Measurements from ENCODE around the gene APEH.

The APEH gene

DNA sequence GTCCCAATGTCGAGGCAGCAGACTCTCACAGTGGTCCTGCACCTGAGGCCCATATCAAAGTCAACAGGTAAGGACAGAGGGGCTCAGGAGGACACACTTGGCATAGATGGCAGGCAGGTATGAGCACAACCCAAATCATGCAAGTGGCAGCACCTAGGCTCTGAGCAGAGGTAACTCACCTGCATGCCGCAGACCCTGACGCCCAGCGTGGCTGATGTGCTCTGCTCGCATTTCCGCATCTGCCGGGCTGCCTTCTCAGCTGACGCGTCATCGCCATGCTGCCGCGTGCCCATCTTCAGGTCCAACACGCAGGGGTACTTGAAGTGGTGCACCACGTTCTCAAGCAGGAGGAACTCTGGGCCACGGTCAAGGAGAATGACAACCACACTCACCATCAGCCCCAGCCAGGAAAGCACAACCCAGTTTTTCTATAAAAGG lies 53.8 kb downstream of the APEH start:
- DNase-seq (ENCODE audit: low spot score), result no peak

DNA sequence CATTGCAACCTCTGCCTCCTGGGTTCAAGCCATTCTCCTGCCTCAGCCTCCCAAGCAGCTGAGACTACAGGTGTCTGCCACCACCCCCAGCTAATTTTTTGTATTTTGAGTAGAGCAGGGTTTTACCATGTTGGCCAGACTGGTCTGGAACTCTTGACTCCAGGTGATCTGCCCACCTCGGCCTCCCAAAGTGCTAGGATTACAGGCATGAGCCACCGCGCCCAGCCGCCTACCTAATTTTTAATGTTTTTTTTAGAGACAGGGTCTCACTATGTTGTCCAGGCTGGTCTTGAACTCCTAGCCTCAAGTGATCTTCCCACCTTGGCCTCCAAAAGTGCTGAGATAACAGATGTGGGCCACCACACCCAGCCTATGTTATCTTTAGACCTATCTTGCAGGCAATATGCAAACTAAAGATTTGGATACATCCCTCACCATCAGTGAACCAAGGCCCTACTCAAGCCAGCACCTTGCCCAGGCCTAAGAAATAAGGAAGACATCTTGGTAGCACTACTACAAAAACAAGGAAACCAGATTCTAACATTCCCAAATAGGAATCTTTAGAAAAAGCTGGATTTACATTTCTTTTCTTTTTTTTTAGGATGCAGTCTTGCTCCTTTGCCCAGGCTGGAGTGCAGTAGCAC lies 55.9 kb downstream of the APEH start:
- DNase-seq (ENCODE audit: low spot score), result no peak

DNA sequence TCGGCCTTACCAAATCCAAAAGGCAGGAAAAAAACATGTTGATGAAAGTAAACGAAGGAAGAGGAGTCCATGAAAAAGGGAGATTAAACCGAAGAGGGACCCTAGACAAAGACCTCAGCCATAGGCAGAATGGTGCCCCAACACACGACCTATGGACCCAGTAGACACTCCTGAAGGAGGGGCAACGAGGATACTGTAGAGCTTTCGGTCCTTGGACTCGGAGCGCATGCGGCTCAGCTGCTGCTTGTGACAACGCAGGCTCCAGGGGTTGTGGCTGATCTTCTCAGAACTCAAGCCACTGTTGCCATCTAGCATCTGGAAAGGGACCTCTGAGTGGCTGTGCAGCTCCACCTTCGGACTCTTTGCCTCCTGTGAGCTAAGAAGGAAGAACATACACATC lies 58.4 kb downstream of the APEH start:
- no peak for DNase-seq (ENCODE audit: low spot score)

DNA sequence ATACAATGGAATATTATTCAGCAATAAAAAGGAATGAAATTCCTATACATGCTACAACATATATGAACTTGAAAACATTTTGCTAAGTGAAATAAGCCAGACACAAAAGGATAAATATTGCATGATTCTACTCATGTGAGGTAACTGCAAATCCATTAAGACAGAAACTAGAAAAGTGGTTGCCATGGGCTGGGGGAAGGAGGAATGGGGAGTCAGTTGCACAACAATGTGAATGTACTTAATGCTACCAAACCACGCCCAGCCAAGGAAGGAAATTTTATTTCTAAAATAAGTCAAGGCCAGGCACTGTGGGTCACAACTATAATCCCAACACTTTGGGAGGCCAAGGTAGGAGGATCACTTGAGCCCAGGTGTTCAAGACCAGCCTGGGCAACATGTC lies 59.4 kb downstream of the APEH start:
- DNase-seq (ENCODE audit: low spot score), result no peak

Data from CD4-positive, alpha-beta T cell treated with Interleukin-15 for 4 hours (primary cell).